Measurements from ENCODE around the gene PINK1.
A peak's percentile ranks its signal among the peaks of the same experiment; 100 is the strongest.

Gene PINK1

GRCh38 chr1:20611652-20612051, 21.6 kb upstream of the PINK1 start:
- DNase-seq, result no peak

GRCh38 chr1:20612221-20612746, 21.0 kb upstream of the PINK1 start:
- DNase-seq, result no peak

GRCh38 chr1:20614131-20614579, 19.1 kb upstream of the PINK1 start:
- no peak for DNase-seq

GRCh38 chr1:20615946-20616846, 17.1 kb upstream of the PINK1 start:
- DNase-seq, result no peak

GRCh38 chr1:20616847-20617487, 16.3 kb upstream of the PINK1 start:
- no peak for DNase-seq

GRCh38 chr1:20618550-20618949, 14.7 kb upstream of the PINK1 start:
- no peak for DNase-seq

- DNase-seq, result no peak
Observed at GRCh38 chr1:20619999-20620398, 13.3 kb upstream of the PINK1 start.

GRCh38 chr1:20621012-20621411, 12.2 kb upstream of the PINK1 start:
- DNase-seq, result no peak

GRCh38 chr1:20624709-20625108, 8.5 kb upstream of the PINK1 start:
- no peak for DNase-seq

- no peak for DNase-seq
Observed at GRCh38 chr1:20625176-20626097, 7.8 kb upstream of the PINK1 start.

GRCh38 chr1:20626098-20626427, 7.2 kb upstream of the PINK1 start:
- DNase-seq, result no peak

GRCh38 chr1:20626524-20626923, 6.7 kb upstream of the PINK1 start:
- no peak for DNase-seq

- no peak for DNase-seq
Observed at GRCh38 chr1:20630729-20631128, 2.5 kb upstream of the PINK1 start.

GRCh38 chr1:20632386-20632785, 872 bp upstream of the PINK1 start:
- no peak for DNase-seq

- DNase-seq, result peak; percentile 41
Observed at GRCh38 chr1:20634065-20634593, 871 bp downstream of the PINK1 start.

GRCh38 chr1:20634594-20635084, 1.4 kb downstream of the PINK1 start:
- DNase-seq, result peak; percentile 80

GRCh38 chr1:20636785-20637347, 3.6 kb downstream of the PINK1 start:
- no peak for DNase-seq

GRCh38 chr1:20640183-20640597, 6.9 kb downstream of the PINK1 start:
- peak; percentile 83 for DNase-seq

GRCh38 chr1:20641975-20642374, 8.7 kb downstream of the PINK1 start:
- no peak for DNase-seq

GRCh38 chr1:20643080-20643479, 9.8 kb downstream of the PINK1 start:
- DNase-seq, result no peak

GRCh38 chr1:20644416-20644815, 11.2 kb downstream of the PINK1 start:
- no peak for DNase-seq

GRCh38 chr1:20645414-20645813, 12.2 kb downstream of the PINK1 start:
- DNase-seq, result no peak

Measured in hematopoietic multipotent progenitor cell treated with erythropoietin and hydrocortisone succinate and interleukin-3 and kit ligand, for 6 days (in vitro differentiated cells).